ENCODE results near the gene RABAC1.

- TF ChIP-seq, protein P1, sequence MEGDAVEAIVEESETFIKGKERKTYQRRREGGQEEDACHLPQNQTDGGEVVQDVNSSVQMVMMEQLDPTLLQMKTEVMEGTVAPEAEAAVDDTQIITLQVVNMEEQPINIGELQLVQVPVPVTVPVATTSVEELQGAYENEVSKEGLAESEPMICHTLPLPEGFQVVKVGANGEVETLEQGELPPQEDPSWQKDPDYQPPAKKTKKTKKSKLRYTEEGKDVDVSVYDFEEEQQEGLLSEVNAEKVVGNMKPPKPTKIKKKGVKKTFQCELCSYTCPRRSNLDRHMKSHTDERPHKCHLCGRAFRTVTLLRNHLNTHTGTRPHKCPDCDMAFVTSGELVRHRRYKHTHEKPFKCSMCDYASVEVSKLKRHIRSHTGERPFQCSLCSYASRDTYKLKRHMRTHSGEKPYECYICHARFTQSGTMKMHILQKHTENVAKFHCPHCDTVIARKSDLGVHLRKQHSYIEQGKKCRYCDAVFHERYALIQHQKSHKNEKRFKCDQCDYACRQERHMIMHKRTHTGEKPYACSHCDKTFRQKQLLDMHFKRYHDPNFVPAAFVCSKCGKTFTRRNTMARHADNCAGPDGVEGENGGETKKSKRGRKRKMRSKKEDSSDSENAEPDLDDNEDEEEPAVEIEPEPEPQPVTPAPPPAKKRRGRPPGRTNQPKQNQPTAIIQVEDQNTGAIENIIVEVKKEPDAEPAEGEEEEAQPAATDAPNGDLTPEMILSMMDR (IDR thresholded peaks at IDR 0.05), result no peak
- TF ChIP-seq POLR2A (IDR thresholded peaks at IDR 0.05) (no peak), POLR2AphosphoS5 (IDR thresholded peaks at IDR 0.05) (no peak), EP300 (IDR thresholded peaks at IDR 0.05) (no peak)
Measured at GRCh38 chr19:41990028-41990427, 30.9 kb upstream of the RABAC1 start.

All from sigmoid colon (tissue), 4 donors.